ENCODE measurements around the gene SELP.
"Not testable (repeated sequence)": the region's sequence is repeated elsewhere in the genome, so short reads cannot be mapped to it uniquely, and the experiment has no call there.

Gene SELP

GRCh38 chr1:169630006-169630405 is at the start of gene SELP:
SELP (minus strand) TSS chr1:169630124; CDS start chr1:169630074, 50 bp downstream.
- DNase-seq (ENCODE audit: low read depth): no peak

- DNase-seq (ENCODE audit: low read depth): no peak
Measured at GRCh38 chr1:169679692-169680091, 49.8 kb upstream of the SELP start.

GRCh38 chr1:169676001-169676400 is 46.1 kb upstream of the SELP start:
- DNase-seq (ENCODE audit: low read depth): peak; percentile 78

- no peak for DNase-seq (ENCODE audit: low read depth)
Measured at GRCh38 chr1:169670836-169671235, 40.9 kb upstream of the SELP start.

- DNase-seq (ENCODE audit: low read depth): not testable (repeated sequence)
Measured at GRCh38 chr1:169670244-169670643, 40.3 kb upstream of the SELP start.

- DNase-seq (ENCODE audit: low read depth): not testable (repeated sequence)
Measured at GRCh38 chr1:169667699-169668596, 38.0 kb upstream of the SELP start.

GRCh38 chr1:169667227-169667639 is 37.3 kb upstream of the SELP start:
- DNase-seq (ENCODE audit: low read depth): not testable (repeated sequence)

GRCh38 chr1:169662680-169663079 is 32.8 kb upstream of the SELP start:
- DNase-seq (ENCODE audit: low read depth): not testable (repeated sequence)

- not testable (repeated sequence) for DNase-seq (ENCODE audit: low read depth)
Measured at GRCh38 chr1:169661066-169661465, 31.1 kb upstream of the SELP start.

GRCh38 chr1:169658777-169659176 is 28.9 kb upstream of the SELP start:
- not testable (repeated sequence) for DNase-seq (ENCODE audit: low read depth)

GRCh38 chr1:169653873-169654272 is 23.9 kb upstream of the SELP start:
- DNase-seq (ENCODE audit: low read depth): no peak

GRCh38 chr1:169651035-169651434 is 21.1 kb upstream of the SELP start:
- no peak for DNase-seq (ENCODE audit: low read depth)

- DNase-seq (ENCODE audit: low read depth): no peak
Measured at GRCh38 chr1:169650551-169650950, 20.6 kb upstream of the SELP start.

- DNase-seq (ENCODE audit: low read depth): no peak
Measured at GRCh38 chr1:169648709-169649108, 18.8 kb upstream of the SELP start.

GRCh38 chr1:169648187-169648586 is 18.3 kb upstream of the SELP start:
- DNase-seq (ENCODE audit: low read depth): no peak

GRCh38 chr1:169647512-169647911 is 17.6 kb upstream of the SELP start:
- DNase-seq (ENCODE audit: low read depth): no peak

GRCh38 chr1:169644297-169644696 is 14.4 kb upstream of the SELP start:
- DNase-seq (ENCODE audit: low read depth): no peak

GRCh38 chr1:169634877-169635276 is 5.0 kb upstream of the SELP start:
- no peak for DNase-seq (ENCODE audit: low read depth)

GRCh38 chr1:169634145-169634544 is 4.2 kb upstream of the SELP start:
- DNase-seq (ENCODE audit: low read depth): no peak

GRCh38 chr1:169631249-169631648 is 1.3 kb upstream of the SELP start:
- DNase-seq (ENCODE audit: low read depth): no peak

- DNase-seq (ENCODE audit: low read depth): no peak
Measured at GRCh38 chr1:169624912-169625311, 5.0 kb downstream of the SELP start.

GRCh38 chr1:169624122-169624521 is 5.8 kb downstream of the SELP start:
- DNase-seq (ENCODE audit: low read depth): no peak

GRCh38 chr1:169623132-169623926 is 6.6 kb downstream of the SELP start:
- no peak for DNase-seq (ENCODE audit: low read depth)

Measured in non-pigmented ciliary epithelial cell (primary cell).